GM18517 (cell line): Measurements from ENCODE around the gene PROSER3.
"Not testable (repeated sequence)": the region's sequence is repeated elsewhere in the genome, so short reads cannot be mapped to it uniquely, and the experiment has no call there.

Source experiments
- ATAC-seq: cut with Tn5 transposase; IDR thresholded peaks from one replicate; pipeline ENCODE4 v1.9.1; 2021; ENCODE audit warnings: mild to moderate bottlenecking, moderate library complexity; ENCODE audit not compliant: unreplicated experiment

Gene PROSER3

GRCh38 chr19:35753634-35754369 lies 4.2 kb upstream of the PROSER3 start:
- ATAC-seq, result no peak

- no peak for ATAC-seq
These were observed 3.4 kb upstream of the PROSER3 start for GRCh38 chr19:35754370-35755130.

GRCh38 chr19:35755131-35755549 lies 2.8 kb upstream of the PROSER3 start:
- no peak for ATAC-seq

GRCh38 chr19:35755550-35756376 lies 2.2 kb upstream of the PROSER3 start:
- ATAC-seq, result no peak

GRCh38 chr19:35756377-35757230 lies 1.4 kb upstream of the PROSER3 start, which contains the start of gene HSPB6:
TSS of gene HSPB6 (minus strand) at chr19:35757029. CDS start at chr19:35757008, 21 bp downstream.
- no peak for ATAC-seq

- ATAC-seq, result peak; percentile 5
These were observed 686 bp upstream of the PROSER3 start for GRCh38 chr19:35757231-35757748.

GRCh38 chr19:35759697-35760096 lies 1.7 kb downstream of the PROSER3 start:
- no peak for ATAC-seq

GRCh38 chr19:35760711-35761349 lies 2.9 kb downstream of the PROSER3 start:
- no peak for ATAC-seq

GRCh38 chr19:35764432-35765315 lies 6.7 kb downstream of the PROSER3 start:
- ATAC-seq, result no peak

GRCh38 chr19:35766571-35767104 lies 8.7 kb downstream of the PROSER3 start:
- ATAC-seq, result no peak

- no peak for ATAC-seq
These were observed 9.5 kb downstream of the PROSER3 start for GRCh38 chr19:35767288-35768081.

GRCh38 chr19:35768082-35768421 lies 10.1 kb downstream of the PROSER3 start:
- ATAC-seq, result no peak

- not testable (repeated sequence) for ATAC-seq
These were observed 14.4 kb downstream of the PROSER3 start for GRCh38 chr19:35772362-35772761.

- no peak for ATAC-seq
These were observed 15.2 kb downstream of the PROSER3 start for GRCh38 chr19:35773020-35773806.

GRCh38 chr19:35774274-35775045 lies 16.5 kb downstream of the PROSER3 start:
- ATAC-seq, result no peak

- peak; percentile 12 for ATAC-seq
These were observed 17.0 kb downstream of the PROSER3 start for GRCh38 chr19:35775046-35775297.
